ENCODE results near the gene SCO1.
"Not testable (repeated sequence)": the region's sequence is repeated elsewhere in the genome, so short reads cannot be mapped to it uniquely, and the experiment has no call there.

SCO1 gene

DNA sequence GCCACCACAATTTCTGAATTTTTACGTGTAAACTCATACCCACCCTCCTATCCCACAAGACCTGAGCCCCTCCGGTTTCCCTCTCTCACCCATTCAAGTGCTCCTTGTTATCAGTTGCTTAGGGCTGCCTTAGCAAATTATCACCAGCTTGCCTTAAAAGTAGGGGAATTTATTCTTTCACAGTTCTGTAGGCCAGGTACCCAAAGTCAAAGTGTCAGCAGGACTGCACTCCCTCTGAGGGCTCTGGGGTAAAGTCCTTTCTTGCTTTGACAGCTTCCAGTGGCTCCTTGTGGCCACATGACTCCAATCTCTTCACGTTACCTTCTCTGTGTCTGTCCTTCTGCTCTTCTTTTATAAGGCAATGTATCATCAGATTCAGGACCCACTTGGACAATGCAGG is 40.4 kb upstream of the SCO1 start:
- Histone ChIP-seq H3K4me1 (no peaks in the 10 kb centered on the region), H3K36me3 (ENCODE audit: control insufficient read depth, insufficient read depth, low read length) (no peaks in the 10 kb centered on the region), H3K9me3 (ENCODE audit: control insufficient read depth, low read length) (no peaks in the 10 kb centered on the region), H3K79me2 (no peaks in the 10 kb centered on the region), H3K27me3 (ENCODE audit: control insufficient read depth, insufficient read depth, low read length) (no peaks in the 10 kb centered on the region), H3K27ac (no peak overlapping the region), H3K4me3 (ENCODE audit: low read depth, low read length) (no peak overlapping the region), H2AFZ (no peak overlapping the region), H3K9ac (no peak overlapping the region), H3K4me2 (ENCODE audit: low read length) (no peak overlapping the region)
- TF ChIP-seq, protein P1, sequence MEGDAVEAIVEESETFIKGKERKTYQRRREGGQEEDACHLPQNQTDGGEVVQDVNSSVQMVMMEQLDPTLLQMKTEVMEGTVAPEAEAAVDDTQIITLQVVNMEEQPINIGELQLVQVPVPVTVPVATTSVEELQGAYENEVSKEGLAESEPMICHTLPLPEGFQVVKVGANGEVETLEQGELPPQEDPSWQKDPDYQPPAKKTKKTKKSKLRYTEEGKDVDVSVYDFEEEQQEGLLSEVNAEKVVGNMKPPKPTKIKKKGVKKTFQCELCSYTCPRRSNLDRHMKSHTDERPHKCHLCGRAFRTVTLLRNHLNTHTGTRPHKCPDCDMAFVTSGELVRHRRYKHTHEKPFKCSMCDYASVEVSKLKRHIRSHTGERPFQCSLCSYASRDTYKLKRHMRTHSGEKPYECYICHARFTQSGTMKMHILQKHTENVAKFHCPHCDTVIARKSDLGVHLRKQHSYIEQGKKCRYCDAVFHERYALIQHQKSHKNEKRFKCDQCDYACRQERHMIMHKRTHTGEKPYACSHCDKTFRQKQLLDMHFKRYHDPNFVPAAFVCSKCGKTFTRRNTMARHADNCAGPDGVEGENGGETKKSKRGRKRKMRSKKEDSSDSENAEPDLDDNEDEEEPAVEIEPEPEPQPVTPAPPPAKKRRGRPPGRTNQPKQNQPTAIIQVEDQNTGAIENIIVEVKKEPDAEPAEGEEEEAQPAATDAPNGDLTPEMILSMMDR (IDR thresholded peaks at IDR 0.05), result no peak

DNA sequence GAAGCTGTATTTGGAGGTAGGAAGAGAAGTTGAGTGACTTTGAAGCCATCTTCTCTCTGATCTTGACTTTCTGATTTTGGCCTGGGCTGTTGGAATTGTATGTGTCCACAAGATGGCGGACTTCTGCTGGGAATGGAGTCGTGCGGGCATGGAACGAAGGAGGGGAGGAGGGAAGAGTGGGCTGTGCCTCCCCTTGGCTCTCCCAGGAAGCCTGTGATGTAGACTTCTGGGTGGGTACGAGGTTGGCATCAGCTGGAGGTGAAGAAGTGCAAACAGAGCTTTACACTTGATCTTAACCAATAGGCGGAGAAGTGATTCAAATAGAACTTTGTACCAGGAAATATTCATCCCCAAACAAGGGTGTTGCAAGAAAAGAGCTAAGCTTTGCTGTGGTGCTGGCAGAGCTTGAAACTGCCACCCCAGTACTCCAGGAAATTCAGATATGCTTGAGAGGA is 39.9 kb upstream of the SCO1 start:
- no peaks in the 10 kb centered on the region for H3K79me2 ChIP-seq
- H3K27ac ChIP-seq, result no peak overlapping the region
- H3K4me1 ChIP-seq, result no peaks in the 10 kb centered on the region
- peak overlapping the region; percentile 76 for H2AFZ ChIP-seq
- no peak overlapping the region for H3K4me2 ChIP-seq (ENCODE audit: low read length)
- H3K27me3 ChIP-seq (ENCODE audit: control insufficient read depth, insufficient read depth, low read length), result no peaks in the 10 kb centered on the region
- H3K4me3 ChIP-seq (ENCODE audit: low read depth, low read length), result no peak overlapping the region
- no peak overlapping the region for H3K9ac ChIP-seq
- TF ChIP-seq, protein P1 (IDR thresholded peaks at IDR 0.05), result peak; percentile 72
- H3K9me3 ChIP-seq (ENCODE audit: control insufficient read depth, low read length), result no peaks in the 10 kb centered on the region
- H3K36me3 ChIP-seq (ENCODE audit: control insufficient read depth, insufficient read depth, low read length), result no peaks in the 10 kb centered on the region

DNA sequence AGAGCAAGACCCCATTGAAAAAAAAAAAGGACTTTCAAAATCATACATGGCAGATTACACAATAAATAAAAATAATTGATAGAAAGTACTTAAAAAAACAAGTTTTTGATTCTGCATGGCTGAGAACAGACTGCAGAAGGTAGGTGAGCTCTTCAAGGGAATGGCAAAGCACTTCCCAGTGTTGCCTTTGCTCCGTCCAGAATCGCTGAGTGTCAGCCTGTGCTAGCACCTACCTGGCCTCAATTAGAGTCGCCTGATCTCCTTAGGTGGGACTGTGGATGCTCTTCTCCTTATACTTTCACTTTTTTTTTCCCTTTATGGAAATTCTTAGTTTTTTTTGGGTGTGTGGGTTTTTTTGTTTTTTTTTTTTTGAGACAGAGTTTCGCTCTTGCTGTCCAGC is 38.5 kb upstream of the SCO1 start:
- Histone ChIP-seq H3K9ac (no peak overlapping the region), H3K27ac (no peak overlapping the region), H3K4me2 (ENCODE audit: low read length) (no peak overlapping the region), H3K9me3 (ENCODE audit: control insufficient read depth, low read length) (no peaks in the 10 kb centered on the region), H3K79me2 (no peaks in the 10 kb centered on the region), H3K36me3 (ENCODE audit: control insufficient read depth, insufficient read depth, low read length) (no peaks in the 10 kb centered on the region), H3K4me1 (no peaks in the 10 kb centered on the region), H3K27me3 (ENCODE audit: control insufficient read depth, insufficient read depth, low read length) (no peaks in the 10 kb centered on the region), H2AFZ (no peak overlapping the region), H3K4me3 (ENCODE audit: low read depth, low read length) (no peak overlapping the region)
- TF ChIP-seq, protein P1 (IDR thresholded peaks at IDR 0.05), result no peak

DNA sequence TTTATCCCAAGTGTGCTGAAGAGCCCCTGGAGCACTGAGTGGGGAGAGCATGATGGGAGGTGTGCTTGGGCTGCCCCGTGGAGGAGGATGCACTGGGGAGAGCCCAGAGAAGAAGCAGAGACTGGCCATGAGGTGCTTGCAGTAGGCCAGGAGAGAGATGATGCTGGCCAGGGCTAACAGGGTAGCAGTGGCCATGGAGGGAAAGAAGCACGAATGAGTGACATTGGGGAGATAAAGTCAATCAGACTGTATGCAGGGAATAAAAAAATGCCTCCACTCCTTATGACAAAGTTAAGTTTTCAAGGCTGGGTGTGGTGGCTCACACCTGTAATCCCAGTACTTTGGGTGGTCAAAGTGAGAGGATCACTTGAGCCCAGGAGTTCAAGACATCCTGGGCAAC is 37.9 kb upstream of the SCO1 start:
- Histone ChIP-seq H3K79me2 (no peaks in the 10 kb centered on the region), H2AFZ (no peak overlapping the region), H3K27ac (no peak overlapping the region), H3K4me3 (ENCODE audit: low read depth, low read length) (no peak overlapping the region), H3K9ac (no peak overlapping the region), H3K36me3 (ENCODE audit: control insufficient read depth, insufficient read depth, low read length) (no peaks in the 10 kb centered on the region), H3K27me3 (ENCODE audit: control insufficient read depth, insufficient read depth, low read length) (no peaks in the 10 kb centered on the region), H3K9me3 (ENCODE audit: control insufficient read depth, low read length) (no peaks in the 10 kb centered on the region), H3K4me2 (ENCODE audit: low read length) (no peak overlapping the region), H3K4me1 (no peaks in the 10 kb centered on the region)
- TF ChIP-seq, protein P1 (IDR thresholded peaks at IDR 0.05), result no peak

DNA sequence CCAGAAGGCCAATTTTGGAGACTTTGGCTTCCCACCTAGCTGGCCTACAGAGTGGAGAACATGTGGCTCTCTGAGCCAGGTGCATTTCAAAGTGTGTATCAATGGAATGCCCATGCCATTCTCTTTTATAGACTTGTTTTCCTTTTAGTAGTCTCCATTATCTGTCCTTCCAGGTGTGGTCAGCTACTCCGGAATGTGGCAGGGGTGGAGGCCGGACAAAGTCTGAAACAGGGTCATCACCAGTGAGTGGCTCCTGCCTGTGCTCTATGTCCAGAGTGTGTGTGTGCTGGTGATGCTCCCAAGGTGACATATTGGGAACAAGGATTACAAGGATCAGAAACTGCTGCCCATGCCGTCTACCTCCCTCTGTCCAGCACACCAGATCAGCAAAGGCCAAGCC is 36.3 kb upstream of the SCO1 start:
- Histone ChIP-seq H3K36me3 (ENCODE audit: control insufficient read depth, insufficient read depth, low read length) (no peaks in the 10 kb centered on the region), H3K4me3 (ENCODE audit: low read depth, low read length) (no peak overlapping the region), H3K79me2 (no peaks in the 10 kb centered on the region), H3K9ac (no peak overlapping the region), H3K4me2 (ENCODE audit: low read length) (no peak overlapping the region), H3K4me1 (no peaks in the 10 kb centered on the region), H3K27me3 (ENCODE audit: control insufficient read depth, insufficient read depth, low read length) (no peaks in the 10 kb centered on the region), H3K9me3 (ENCODE audit: control insufficient read depth, low read length) (no peaks in the 10 kb centered on the region), H3K27ac (no peak overlapping the region), H2AFZ (no peak overlapping the region)
- TF ChIP-seq, protein P1 (IDR thresholded peaks at IDR 0.05), result no peak

DNA sequence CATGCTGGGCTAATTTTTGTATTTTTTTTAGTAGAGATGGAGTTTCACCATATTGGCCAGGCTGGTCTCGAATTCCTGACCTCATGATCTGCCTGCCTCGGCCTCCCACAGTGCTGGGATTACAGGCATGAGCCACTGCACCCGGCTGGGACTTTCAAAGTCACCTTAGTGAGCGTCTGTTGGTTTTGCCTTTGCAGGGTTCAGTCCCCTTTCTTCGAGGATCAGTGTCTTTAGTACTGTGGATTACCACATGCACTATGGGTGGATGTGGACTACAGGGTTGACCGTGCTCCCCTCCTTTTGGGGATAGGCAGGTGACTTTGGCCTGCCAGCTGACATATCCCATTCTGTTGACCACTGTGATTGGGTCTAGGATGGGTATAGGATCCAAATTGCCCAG is 34.8 kb upstream of the SCO1 start:
- not testable (repeated sequence) for H2AFZ ChIP-seq; H3K36me3 ChIP-seq (ENCODE audit: control insufficient read depth, insufficient read depth, low read length); H3K4me1 ChIP-seq; H3K4me2 ChIP-seq (ENCODE audit: low read length); H3K27me3 ChIP-seq (ENCODE audit: control insufficient read depth, insufficient read depth, low read length); H3K9me3 ChIP-seq (ENCODE audit: control insufficient read depth, low read length); H3K27ac ChIP-seq; H3K9ac ChIP-seq; H3K4me3 ChIP-seq (ENCODE audit: low read depth, low read length); H3K79me2 ChIP-seq

Data from parathyroid adenoma (tissue), 2 donors.